GM19025 (cell line): ENCODE data around the gene SPATA2L.
"Not testable (repeated sequence)": the region's sequence is repeated elsewhere in the genome, so short reads cannot be mapped to it uniquely, and the experiment has no call there.

ENCODE experiments used
- ATAC-seq: cut with Tn5 transposase; IDR thresholded peaks from one replicate; pipeline ENCODE4 v1.9.1; 2021; ENCODE audit warnings: mild to moderate bottlenecking, low read depth, moderate library complexity; ENCODE audit not compliant: unreplicated experiment

SPATA2L gene

DNA sequence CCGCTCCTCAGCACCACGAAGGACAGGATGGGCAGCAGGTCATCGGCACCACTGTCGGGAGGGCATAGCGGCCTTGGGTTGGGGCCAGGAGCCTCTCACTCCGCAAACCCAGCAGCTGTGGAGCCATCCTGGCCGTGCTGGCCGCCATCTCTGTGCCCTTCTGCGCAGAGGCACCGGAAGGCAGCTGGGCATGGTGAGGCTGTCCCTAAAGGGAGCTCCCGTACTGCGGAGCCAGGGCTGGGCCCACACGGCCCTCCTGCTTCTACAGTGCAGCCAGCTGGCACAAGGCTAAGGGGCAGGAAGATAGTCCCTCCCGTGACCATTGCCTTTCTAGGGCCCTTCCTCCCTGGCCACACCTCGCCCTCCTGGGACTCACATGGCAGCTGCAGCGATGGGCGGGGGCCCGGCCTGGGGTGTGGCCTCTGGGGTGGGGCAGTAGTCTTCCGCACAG, 7.0 kb upstream of the SPATA2L start:
- no peak for ATAC-seq

DNA sequence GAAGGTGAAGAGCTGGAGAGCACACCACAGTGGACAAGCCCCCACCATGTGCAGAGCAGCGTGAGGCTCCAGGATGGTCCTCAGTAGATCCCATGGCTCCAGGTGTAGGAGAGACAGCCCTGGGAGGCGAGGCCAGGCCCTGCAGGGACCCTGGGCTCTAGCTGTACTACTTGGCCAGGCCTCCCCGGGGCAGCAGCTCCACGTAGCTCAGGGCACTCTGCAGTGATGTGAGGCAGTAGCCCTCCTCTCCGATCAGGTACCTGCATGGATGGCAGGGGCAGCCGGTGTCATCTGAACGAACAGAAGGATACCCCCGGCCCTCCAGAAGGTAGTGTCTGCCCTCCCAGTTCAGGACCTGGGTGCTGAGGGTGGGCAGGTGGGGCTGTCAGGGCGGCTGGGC, 6.2 kb upstream of the SPATA2L start:
- ATAC-seq: no peak

DNA sequence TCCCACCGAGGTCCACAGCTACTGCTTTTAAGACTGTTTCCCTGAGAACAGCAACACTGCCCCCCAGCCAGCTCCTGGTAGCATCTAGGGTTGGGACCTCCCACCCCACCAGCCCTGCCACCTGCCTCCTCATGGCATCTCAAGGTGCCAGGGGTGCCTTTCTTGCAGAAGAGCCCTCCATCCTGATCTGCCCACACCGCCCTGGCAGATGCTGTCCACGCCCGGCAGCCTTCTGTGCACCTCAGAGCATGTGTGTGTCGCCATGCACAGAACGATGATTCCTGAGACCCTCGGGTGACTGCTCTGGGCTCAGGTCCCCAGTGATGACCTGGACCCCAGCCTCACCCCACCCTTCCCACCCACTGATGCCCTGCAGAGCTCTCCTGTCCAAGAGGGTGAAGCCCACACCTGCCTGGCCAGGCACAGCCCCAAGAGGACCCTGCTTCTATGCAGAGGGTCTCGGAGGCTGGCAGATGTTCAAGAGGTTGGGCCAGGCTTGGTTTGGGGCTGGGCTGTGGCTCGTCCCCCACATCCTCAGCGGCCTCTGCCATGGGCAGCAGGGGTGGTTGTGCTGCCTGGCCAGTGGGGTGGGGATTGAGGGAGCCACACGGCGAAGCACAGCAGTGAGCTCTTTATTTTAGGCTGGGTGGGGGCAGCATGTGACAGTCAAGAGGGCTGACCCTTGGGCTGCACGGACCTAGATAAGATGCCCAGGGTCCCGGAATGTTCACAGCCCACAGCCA, 5.2 kb upstream of the SPATA2L start:
- ATAC-seq: no peak

DNA sequence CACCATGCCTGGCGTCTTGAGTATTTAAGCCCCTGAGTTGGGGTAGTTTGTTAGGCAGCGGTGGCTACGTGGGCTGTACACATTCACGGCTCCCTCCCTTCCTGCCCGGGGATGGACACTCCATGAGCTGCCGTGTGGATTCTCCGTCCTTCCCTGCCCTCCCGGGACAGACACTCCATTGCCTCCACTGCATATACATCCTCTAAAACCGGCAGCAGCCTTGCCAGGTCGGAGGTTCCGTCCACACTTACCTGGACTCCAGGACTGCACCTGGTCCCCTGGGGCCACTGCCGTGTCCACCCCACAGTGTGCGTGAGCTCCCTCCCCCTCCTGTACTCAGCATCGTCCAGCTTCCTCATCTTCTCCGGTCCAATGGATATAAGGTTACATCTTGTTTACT, 3.5 kb upstream of the SPATA2L start:
- no peak for ATAC-seq

DNA sequence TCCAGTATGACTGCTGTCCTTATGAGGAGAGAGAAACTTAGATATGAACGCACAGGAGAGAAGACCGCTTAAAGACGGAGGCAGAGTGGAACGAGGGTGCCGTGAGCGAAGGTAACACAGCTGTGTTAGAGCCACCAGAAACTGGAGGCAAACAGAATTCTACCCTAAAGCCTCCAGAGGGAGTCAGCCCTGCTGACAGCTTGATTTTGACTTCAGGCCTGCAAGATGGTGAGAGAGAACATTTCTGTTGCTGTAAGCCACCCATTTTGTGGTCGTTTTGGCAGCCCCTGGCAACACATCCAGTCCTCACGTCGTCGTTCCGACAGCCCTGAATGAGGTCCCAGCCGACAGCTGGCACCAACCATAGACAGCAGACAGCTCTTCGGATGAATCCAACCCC, 2.8 kb upstream of the SPATA2L start:
- ATAC-seq: no peak

DNA sequence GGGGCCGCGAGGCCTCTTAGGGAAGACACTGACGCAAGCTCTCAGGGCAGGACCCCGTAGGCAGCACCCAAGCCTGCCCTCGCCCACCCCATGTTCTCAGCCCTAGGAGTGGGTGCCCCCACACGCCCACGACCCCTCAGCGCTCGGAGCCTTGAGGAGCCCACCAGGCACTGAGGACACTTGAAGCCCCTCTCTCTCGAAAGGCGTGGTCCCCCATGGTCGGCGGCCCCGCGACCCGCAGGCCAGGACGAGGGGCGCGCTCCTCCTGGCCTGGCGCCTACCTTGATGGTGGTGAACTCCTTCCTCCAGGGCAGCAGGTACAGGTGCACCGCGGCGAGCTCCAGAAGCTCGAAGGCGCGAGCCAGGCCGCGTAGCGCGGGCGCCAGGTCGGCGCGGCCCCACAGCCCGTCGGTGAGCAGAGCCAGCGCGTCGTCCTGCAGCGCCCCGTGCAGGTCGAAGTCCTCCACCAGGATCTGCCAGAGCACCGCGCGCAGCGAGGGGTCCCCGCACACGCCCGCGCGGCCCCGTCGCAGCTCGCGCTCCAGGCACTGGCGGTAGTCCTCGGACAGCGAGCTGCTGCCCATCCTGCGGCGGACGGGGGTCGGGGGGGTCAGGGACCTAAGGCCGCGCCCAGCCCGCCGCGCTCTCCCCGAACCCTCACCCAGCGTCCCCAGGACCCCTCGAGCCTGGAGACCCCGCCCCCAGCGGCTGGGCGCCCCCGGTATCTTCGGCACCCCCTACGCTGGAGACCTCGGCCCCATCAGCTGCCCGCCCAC, 668 bp downstream of the SPATA2L start:
- no peak for ATAC-seq

DNA sequence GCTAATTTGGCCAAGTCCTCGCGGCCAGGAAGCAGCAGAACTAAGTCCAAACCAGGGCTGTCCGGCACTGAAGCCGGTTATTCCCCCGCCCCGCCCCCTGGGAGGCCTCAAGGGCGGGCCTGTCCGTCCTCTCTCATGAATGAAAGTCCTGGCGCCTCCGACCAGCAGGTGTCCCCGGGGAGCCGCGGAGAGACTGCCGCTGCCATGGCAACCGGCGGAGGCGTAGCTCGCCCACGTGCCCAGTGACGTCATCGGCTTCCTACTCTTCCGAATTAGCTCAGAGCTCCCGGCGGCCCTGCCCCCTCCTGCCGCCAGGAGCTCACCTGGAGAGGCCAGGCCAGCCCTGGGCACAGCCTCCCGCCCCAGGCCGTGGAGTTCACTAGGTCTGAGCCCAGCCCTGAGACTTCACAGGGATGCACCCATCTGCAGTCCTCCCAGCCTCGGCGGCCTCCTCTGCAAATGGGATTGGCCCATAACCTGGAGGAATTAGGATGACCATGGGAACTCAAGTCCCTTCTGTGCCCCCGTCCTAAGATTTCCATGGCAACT, 1.3 kb downstream of the SPATA2L start:
- ATAC-seq: peak; percentile 37

DNA sequence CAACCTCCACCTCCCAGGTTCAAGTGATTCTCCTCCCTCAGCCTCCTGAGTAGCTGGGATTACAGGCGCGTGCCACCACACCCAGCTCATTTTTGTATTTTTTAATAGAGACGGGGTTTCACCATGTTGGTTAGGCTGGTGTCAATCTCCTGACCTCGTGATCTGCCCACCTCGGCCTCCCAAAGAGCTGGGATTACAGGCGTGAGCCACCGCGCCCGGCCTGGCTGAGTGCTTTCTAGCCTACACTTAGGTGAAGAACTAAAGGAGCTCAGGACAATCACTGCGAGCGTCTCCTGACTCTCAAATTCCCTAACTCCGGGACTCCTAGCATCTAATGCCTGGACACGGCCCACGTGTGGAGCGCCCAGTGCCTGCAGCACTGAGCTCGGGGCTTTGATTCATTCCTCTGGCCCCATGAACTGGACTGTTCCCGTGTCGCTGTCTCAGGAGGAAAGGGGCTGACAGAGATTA, 1.8 kb downstream of the SPATA2L start:
- ATAC-seq: not testable (repeated sequence)

DNA sequence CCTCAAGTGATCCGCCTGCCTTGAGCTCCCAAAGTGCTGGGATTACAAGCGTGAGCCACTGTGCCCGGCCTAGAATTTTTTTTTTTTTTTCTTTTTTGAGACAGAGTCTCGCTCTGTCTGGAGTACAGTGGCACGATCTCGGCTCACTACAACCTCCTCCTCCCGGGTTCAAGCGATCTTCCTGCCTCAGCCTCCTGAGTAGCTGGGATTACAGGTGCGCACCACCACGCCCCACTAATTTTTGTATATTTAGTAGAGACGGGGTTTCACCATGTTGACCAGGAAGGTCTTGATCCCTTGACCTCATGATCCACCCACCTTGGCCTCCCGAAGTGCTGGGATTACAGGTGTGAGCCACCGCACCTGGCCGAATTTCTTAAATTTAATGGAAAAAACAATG, 2.8 kb downstream of the SPATA2L start:
- not testable (repeated sequence) for ATAC-seq

DNA sequence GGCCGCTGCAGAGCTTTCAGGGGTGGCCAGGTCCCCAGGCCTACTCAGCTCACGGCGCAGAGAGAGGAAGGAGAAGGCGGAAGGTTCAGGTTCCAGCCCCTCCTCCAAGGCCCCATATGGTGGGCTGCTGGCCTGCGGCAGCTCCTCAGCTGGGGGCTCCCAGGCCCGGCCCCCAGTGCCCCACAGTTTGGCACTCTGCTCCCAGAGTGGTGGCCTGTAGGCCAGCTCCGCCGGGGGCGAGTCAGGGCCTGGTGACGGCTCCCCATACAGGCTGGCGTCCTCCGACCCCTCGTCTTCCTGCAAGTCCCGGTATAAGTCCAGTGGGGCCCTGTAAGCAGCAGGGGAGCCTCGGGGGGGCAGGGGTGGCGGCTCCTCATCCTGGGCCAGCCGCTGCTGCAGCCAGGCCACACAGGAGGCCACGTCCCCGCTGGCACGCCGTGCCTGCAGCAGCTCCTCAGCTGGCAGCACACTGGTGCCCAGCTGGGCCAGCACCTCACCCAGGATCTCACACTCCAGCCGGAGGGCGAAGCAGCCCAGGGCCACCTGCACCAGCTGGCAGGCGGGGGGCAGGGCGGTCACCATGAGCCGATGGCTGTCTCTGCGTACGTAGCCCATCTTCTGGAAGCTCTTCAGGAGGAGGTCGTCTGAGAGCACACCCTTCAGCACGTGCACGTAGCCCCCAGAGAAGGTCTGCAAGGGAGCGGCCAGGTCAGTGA, 3.7 kb downstream of the SPATA2L start:
- no peak for ATAC-seq

DNA sequence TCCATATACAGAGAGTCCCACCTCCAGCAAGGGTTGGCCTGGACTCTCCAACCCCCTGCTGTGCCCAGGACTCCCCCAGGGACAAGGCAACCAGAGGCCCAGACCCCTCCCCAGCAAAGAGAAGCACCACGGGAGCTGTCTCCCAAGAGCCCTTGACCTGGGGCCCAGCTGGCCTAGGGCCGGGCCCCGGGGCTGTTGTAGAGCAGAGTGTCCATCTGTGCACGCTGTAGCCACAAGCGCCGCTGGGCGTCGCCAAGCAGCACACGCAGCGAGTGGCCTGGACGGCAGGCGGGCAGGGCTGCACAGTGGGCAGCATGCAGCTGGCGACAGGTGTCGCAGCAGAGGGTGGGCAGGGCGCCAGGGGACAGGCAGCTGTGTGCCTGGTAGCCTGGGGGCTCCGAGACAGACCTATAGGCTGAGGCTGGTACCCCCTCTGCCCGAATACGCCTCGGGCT, 4.3 kb downstream of the SPATA2L start:
- ATAC-seq: no peak

DNA sequence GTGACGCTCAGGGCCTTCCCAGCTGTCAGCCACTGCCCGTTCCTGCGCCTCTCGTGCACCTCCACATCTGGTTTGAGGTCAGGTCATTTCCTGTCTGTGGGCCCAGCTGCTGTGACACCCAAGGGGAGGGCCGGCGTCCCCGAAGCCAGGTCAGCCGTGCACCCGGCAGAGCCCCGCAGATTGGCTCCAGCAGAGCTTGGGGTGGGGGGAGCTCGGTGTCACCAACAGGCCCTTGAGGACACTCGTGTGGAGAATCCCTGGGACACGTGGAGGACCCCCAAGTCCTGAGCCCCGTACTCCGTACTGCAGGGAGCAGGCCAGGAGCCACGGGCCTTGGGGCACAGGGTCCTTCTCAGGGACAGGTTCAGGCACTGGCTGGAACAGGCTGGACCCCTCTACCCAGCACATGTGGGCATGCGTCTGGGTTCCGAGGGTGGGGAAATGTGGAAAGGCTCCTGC, 4.8 kb downstream of the SPATA2L start:
- no peak for ATAC-seq

DNA sequence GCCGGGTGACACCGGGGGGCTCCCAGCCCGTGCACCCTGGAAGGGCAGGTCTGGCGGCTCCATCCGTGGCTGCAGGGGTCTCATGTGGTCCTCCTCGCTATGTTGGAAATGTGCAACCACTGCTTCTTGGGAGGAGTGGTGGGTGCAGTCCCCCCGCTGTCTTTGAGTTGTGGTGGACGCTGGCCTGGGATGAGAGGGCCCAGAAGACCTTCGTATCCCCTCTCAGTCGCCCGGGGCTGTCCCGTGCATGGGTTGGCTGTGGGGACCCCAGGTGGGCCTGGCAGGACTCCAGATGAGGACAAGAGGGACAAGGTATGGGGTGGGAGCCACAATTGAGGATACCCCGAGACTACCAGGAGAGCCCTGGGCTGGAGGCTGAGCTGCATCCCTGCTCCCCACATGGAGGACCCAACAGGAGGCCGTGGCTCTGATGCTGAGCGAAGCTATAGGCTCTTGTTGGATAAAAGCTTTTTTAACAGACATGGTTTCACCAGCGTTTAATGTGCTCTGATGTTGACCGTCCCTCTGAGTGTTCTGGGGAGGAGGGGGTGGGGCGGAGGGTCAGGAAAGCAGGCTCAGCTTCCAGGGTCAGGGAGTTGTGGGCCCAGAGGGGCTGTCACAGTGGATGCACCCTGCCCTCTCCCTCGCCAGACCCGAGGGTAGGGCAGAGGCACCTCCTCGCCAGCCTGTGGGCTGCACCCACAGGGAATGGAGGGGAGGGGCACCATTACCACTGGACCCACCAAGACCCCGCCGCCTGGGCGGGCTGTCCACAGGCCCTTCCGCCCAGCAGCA, 5.4 kb downstream of the SPATA2L start:
- no peak for ATAC-seq

DNA sequence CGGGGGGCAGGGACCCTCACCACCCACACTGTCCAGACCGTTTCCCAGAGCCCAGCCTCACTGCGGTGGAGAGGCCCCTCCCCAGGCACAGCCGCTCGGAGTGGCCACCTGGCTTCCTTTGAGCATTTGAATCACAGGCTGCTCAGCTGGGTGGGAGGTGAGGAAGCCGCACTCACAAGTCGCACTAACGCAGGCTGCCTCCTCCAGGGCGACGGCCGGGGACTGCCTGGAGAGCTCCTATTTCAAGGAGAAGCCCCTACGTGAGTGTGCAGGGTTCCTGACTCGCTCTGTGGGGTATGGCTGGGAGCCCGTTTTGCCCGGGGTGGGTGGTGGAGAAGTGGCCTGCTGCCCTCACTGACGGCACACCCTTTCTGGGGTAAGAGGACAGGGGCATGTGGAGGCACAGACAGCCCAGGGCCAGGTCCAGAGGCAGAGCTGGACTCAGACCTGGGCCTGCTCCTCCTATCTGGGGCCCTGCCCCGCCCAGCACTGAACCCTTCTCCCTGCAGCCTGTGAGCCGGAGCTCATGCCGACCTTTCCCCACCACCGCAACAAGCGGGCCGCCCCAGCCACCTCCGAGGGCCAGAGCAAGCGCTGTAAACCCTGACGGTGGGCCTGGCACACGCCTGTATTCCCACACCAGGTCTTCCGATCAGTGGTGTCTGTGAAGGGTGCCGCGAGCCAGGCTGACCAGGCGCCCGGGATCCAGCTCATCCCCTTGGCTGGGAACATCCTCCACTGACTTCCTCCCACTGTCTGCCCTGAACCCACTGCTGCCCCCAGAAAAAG, 6.2 kb downstream of the SPATA2L start:
- no peak for ATAC-seq

DNA sequence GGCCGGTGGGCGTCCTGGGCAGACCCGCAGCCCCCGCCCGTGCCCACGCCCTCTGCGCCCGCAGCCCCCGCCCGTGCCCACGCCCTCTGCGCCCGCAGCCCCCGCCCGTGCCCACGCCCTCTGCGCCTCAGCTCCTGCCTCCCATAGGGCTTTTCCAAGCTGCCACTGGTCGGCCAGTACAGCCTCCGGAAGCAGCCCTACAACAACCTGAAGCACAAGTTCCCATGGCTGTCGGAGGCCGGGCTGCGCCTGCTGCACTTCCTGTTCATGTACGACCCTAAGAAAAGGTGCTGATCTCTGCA, 6.8 kb downstream of the SPATA2L start:
- ATAC-seq: not testable (repeated sequence)

DNA sequence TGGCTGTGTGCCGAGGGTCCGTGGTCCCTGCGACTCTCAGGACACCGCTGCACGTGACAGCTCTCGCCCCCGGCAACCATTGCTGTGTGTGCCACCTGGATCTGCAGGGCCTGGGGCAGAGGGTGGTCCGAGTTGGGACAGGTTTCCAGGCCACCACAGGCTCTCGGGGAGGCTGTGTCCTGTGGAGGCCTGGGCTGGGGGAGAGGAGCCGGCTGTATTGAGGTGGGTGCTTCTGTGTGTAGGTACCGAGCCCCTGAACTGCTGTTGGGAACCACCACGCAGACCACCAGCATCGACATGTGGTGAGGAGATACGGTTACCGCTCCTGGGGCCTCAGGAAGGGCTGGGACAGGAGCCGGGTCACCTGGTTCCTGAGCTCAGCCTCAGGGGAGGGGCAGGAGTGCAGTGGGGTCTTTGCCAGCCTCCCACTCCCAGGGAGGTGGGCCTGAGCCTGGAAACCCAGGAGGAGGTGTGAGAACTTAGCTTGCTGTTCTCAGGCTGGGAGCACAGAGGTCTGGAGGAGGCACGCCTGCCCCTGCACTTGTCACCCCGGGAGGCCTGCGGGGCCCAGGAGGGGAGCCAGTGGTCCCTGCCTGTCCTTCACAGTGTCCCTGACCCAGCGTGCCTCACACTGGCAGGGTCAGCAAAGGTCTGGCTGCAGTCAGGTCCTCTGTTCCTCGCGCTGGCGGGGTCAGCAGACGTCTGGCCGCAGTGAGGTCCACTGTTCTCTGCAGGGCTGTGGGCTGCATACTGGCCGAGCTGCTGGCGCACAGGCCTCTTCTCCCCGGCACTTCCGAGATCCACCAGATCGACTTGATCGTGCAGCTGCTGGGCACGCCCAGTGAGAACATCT, 7.3 kb downstream of the SPATA2L start:
- ATAC-seq: no peak

DNA sequence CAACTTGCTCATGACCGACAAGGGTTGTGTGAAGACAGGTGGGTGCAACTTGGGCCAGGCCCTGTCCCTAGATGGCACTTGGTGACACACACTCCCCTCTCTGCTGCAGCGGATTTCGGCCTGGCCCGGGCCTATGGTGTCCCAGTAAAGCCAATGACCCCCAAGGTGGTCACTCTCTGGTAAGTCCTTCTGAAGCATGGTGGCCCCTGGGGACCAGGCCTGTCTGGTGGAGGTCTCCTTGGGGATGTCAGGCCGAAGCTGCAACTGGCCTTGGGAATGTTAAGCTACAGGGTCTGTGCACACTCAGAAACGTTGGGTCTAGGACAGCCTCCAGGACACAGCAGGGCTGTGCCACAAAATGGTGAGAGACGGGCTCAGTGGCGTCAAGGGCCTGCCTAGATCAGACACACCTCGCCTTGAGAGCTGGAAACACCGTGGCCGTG, 8.2 kb downstream of the SPATA2L start:
- ATAC-seq: no peak

DNA sequence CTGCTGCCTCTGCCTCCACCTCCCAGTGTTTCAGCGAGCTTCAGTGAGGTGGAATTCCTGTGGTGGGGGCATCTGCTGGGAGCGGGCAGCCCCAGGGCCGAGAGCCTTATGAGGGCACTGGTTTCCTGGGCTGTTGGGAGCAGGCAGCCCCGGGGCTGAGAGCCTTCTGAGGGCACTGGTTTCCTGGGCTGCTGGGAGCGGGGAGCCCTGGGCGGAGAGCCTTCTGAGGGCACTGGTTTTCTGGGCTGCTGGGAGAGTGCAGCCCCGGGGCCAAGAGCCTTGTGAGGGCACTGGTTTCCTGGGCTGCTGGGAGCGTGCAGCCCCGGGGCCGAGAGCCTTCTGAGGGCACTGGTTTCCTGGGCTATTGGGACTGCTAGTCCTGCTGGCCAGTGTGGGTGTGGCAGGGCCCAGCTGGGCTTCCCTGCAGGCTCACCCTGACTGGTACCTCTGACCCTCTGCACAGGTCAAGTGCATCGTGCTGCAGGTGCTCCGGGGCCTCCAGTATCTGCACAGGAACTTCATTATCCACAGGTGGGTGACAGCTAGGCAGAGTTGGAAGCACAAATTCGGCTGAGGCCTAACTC, 9.4 kb downstream of the SPATA2L start:
- ATAC-seq: no peak
